GM12878 (cell line): ENCODE data around the gene HOATZ. TPM values are rescaled to one million over a fixed set of nuclear protein-coding genes. Genes with fewer than 3 reads are reported as not detected.

Experiments used
- ATAC-seq: fragments of 200-7000 bp; cut with Tn5 transposase; 3 replicates; pipeline ENCODE4 v1.9.1; 2020; ENCODE audit warnings: mild to moderate bottlenecking, moderate library complexity
- BruUV-seq: library from RNA; stranded (reverse); fragments of 400-500 nt; replicated peaks from 2 replicates; lab custom pipeline; 2021; lab: Mats Ljungman, UMichigan
- CTCF ChIA-PET: fragments of 300-600 bp; sonication (Branson Sonifier 250); formaldehyde crosslinking; extraction: SDS; loops from one replicate; lab custom pipeline; 2021; ENCODE audit warnings: inconsistent platforms; lab: Yijun Ruan, JAX
- POLR2A ChIA-PET: fragments of 350-600 bp; formaldehyde crosslinking; extraction: SDS; loops from one replicate; lab custom pipeline; 2021; ENCODE audit warnings: inconsistent platforms; lab: Charles Lee
- RAD21 ChIA-PET: fragments of 300-600 bp; sonication (Branson Sonifier 250); formaldehyde crosslinking; loops from one replicate; lab custom pipeline; 2023; ENCODE audit warnings: antibody characterized with exemption; ENCODE audit not compliant: unreplicated experiment; lab: Charles Lee
- SMC1A ChIA-PET: fragments of 300-600 bp; sonication (Branson Sonifier 250); formaldehyde crosslinking; loops from one replicate; lab custom pipeline; 2023; ENCODE audit not compliant: unreplicated experiment, uncharacterized antibody; lab: Charles Lee
- DNase-seq: peaks from one replicate; pipeline ENCODE4 v3.0.0-alpha.2; 2011; ENCODE audit warnings: low read depth, low spot score
- FAIRE-seq: peaks from 3 replicates; lab custom pipeline; 2011; peaks lifted over from hg19 to GRCh38; lab: Jason Lieb, UNC
- H2AFZ ChIP-seq: 2 replicates; pipeline ENCODE4 v1.6.0; 2011; ENCODE audit warnings: low read depth, low read length, control low read depth; ENCODE audit not compliant: control insufficient read depth
- H3K27ac ChIP-seq: 2 replicates; pipeline ENCODE4 v1.5.1; 2011; ENCODE audit warnings: control low read depth; ENCODE audit not compliant: control insufficient read depth, insufficient read depth
- H3K27me3 ChIP-seq, 2 experiments: replicated peaks in 1 of 2; 2 replicates each; pipeline versions ENCODE4 v1.6.0 to v1.6.1; 2011; ENCODE audit warnings: low read length in 1 of 2; ENCODE audit not compliant: control insufficient read depth in 2 of 2, insufficient read depth in 2 of 2
- H3K36me3 ChIP-seq, 2 experiments: 2 replicates each; pipeline ENCODE4 v1.5.1; 2011; ENCODE audit warnings: low read length in 1 of 2; ENCODE audit not compliant: control insufficient read depth in 2 of 2, insufficient read depth in 2 of 2
- H3K4me1 ChIP-seq: 2 replicates; pipeline ENCODE4 v1.6.1; 2011; ENCODE audit warnings: mild to moderate bottlenecking, low read length, moderate library complexity, mixed read lengths; ENCODE audit not compliant: control insufficient read depth, insufficient read depth
- H3K4me2 ChIP-seq: 2 replicates; pipeline ENCODE4 v1.6.0; 2011; ENCODE audit warnings: control low read depth; ENCODE audit not compliant: control insufficient read depth, insufficient read depth
- H3K4me3 ChIP-seq: fragments of 200-600 bp; sonication (generic); 2 replicates; pipeline ENCODE4 v1.5.1; 2016
- H3K79me2 ChIP-seq: 2 replicates; pipeline ENCODE4 v1.6.0; 2011; ENCODE audit warnings: low read length; ENCODE audit not compliant: control insufficient read depth, insufficient read depth
- H3K9ac ChIP-seq: 2 replicates; pipeline ENCODE4 v1.8.0; 2011; ENCODE audit warnings: low read length, control low read depth, mixed read lengths; ENCODE audit not compliant: control insufficient read depth, insufficient read depth
- H3K9me3 ChIP-seq: replicated peaks from 3 replicates; pipeline ENCODE4 v1.5.1; 2011; ENCODE audit warnings: mild to moderate bottlenecking, low read length; ENCODE audit not compliant: control insufficient read depth, insufficient read depth
- H4K20me1 ChIP-seq: 2 replicates; pipeline ENCODE4 v1.6.0; 2011; ENCODE audit not compliant: control insufficient read depth, insufficient read depth
- CREM ChIP-seq: IDR thresholded peaks from 2 replicates; pipeline ENCODE4 v1.6.1; 2014; ENCODE audit warnings: antibody characterized with exemption, low read depth
- HCFC1 ChIP-seq: fragments of 150-350 bp; IDR thresholded peaks from 2 replicates; pipeline ENCODE4 v1.6.1; 2014; ENCODE audit warnings: low read length
- RAD51 ChIP-seq: fragments of 450-650 bp; IDR thresholded peaks from 2 replicates; pipeline ENCODE4 v1.6.1; 2016; ENCODE audit warnings: moderate library complexity, mild to moderate bottlenecking, inconsistent platforms
- RBBP5 ChIP-seq: fragments of 200-600 bp; sonication (generic); conservative IDR thresholded peaks from 2 replicates; pipeline ENCODE4 v1.6.1; 2016
- SKIL ChIP-seq: fragments of 450-650 bp; IDR thresholded peaks from 2 replicates; pipeline ENCODE4 v1.6.1; 2017; ENCODE audit warnings: mild to moderate bottlenecking, low read depth, inconsistent platforms; ENCODE audit not compliant: poor library complexity, severe bottlenecking
- TAF1 ChIP-seq: IDR thresholded peaks from 2 replicates; pipeline ENCODE4 v1.6.1; 2011; ENCODE audit warnings: mild to moderate bottlenecking, low read depth, low read length, borderline replicate concordance
- TCF12 ChIP-seq: IDR thresholded peaks from 2 replicates; pipeline ENCODE4 v1.6.1; 2011; ENCODE audit warnings: low read depth, mild to moderate bottlenecking, low read length
- ZNF24 ChIP-seq: fragments of 450-650 bp; IDR thresholded peaks from 2 replicates; pipeline ENCODE4 v1.6.1; 2017; ENCODE audit warnings: antibody characterized with exemption, mild to moderate bottlenecking
- WGBS: methylation state at CpG from one replicate; pipeline ENCODE4 v1.1.6; 2016; ENCODE audit warnings: low lambda C conversion rate; ENCODE audit not compliant: insufficient replicate concordance, insufficient coverage; ENCODE audit errors: missing lambda C conversion rate; 5-methylcytosine and 5-hydroxymethylcytosine counted together
- in situ Hi-C: fragments of 300-500 bp; cut with MboI; formaldehyde crosslinking; loops from 9 replicates; pipeline ENCODE4 v1.14.3; 2018; ENCODE audit warnings: mixed read lengths
- intact Hi-C: fragments of 100-400 bp; cut with micrococcal nuclease; formaldehyde crosslinking; loops from one replicate; pipeline ENCODE4 v1.14.2; 2022; ENCODE audit not compliant: unreplicated experiment
- polyA plus RNA-seq, 11 experiments: library from polyadenylated mRNA; depleted of rRNA in 4 of 11; unstranded in 6 of 11; stranded (reverse) in 5 of 11; fragments of >200 nt; fragmentation: Nextera tagmentation in 4 of 11; fragmentation: Illumina TruSeq in 1 of 11; extraction: Ambion mirVana in 4 of 11; extraction: Trizol in 1 of 11; gene quantifications; 1 replicate in 1 of 11; 2 replicates in 10 of 11; pipeline versions ENCODE4 v1.2.1 to v1.2.3, GENCODE V29; 2011 to 2016; ENCODE audit warnings: inconsistent platforms in 2 of 11, missing spikeins in 2 of 11, low read depth in 1 of 11
- total RNA-seq, 4 experiments: library from RNA; depleted of rRNA in 3 of 4; stranded (reverse); fragments of >200 nt in 3 of 4; fragmentation: Illumina TruSeq in 1 of 4; extraction: Trizol in 1 of 4; gene quantifications; 2 replicates each; pipeline versions ENCODE4 v1.2.1 to v1.2.3, GENCODE V29; 2013 to 2021

The HOATZ gene
- total and polyA plus RNA-seq, 10 of the 15 experiments (the other 5 are each of a cell fraction or from before 2014, with no cell fraction given), result 0.28 TPM; not detected in 9

DNA sequence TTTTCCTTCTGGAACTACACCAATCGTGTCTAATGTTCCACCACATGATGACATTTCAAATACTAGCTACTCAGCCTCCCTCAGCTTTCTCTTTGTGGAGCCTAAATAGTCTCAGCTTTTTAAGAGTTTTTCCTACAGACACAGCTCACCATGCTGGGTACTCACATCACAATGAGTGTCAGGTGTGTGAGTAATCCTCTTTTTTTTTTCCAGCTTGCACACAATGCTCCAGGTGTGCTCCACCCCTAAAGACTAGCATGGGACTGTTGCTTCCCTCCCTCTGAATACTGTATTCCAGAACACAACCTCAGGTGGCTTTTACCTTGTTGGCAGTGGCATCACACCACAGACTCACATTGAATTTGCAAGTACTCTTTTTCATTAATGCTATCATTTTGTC, 14.1 kb upstream of the HOATZ start:
- no peak overlapping the region for H2AFZ ChIP-seq
- H3K4me3 ChIP-seq, result no peak overlapping the region
- no peaks in the 10 kb centered on the region for H3K79me2 ChIP-seq
- H3K4me1 ChIP-seq, result no peaks in the 10 kb centered on the region
- intact Hi-C loops, result no loop called here
- ChIA-PET CTCF (interaction anchor here (0.6 kb wide), 1 partner anchor 412 kb away, joined by 3 read pairs; no protein-coding TSS in a partner anchor), RAD21 (no interaction called here), SMC1A (interaction anchor here (0.6 to 0.7 kb wide), 2 partner anchors 14 to 1253 kb away, joined by 3 to 4 read pairs; no protein-coding TSS in a partner anchor), POLR2A (interaction anchor here (0.9 kb wide), 1 partner anchor 24 kb away, joined by 3 read pairs; no protein-coding TSS in a partner anchor)
- BruUV-seq, result no TSS peak
- H4K20me1 ChIP-seq, result no peaks in the 10 kb centered on the region
- TF ChIP-seq CREM, result no peak
- TF ChIP-seq TCF12, result no peak
- TF ChIP-seq HCFC1, result no peak
- no peak for TF ChIP-seq RBBP5
- no peak for TF ChIP-seq RAD51
- TF ChIP-seq TAF1, result no peak
- no peak for TF ChIP-seq ZNF24
- no peak for TF ChIP-seq SKIL
- no peaks in the 10 kb centered on the region for H3K36me3 ChIP-seq
- H3K27me3 ChIP-seq, result no peaks in the 10 kb centered on the region; a peak in 1 of 4 replicates
- DNase-seq (no peak), ATAC-seq (no peak), FAIRE-seq (no peak)
- in situ Hi-C loops, result no loop called here
- H3K9ac ChIP-seq, result no peak overlapping the region
- no peak overlapping the region for H3K4me2 ChIP-seq
- H3K9me3 ChIP-seq, result no peaks in the 10 kb centered on the region
- H3K27ac ChIP-seq, result no peak overlapping the region
- 0% methylated on average over 1 of the region's 1 CpG for WGBS
